HG03439 (cell line): Measurements from ENCODE around the gene LKAAEAR1.
"Not testable (repeated sequence)": the region's sequence is repeated elsewhere in the genome, so short reads cannot be mapped to it uniquely, and the experiment has no call there.

Source experiments
- ATAC-seq: cut with Tn5 transposase; IDR thresholded peaks from one replicate; pipeline ENCODE4 v1.9.1; 2021; ENCODE audit warnings: mild to moderate bottlenecking, moderate library complexity; ENCODE audit not compliant: unreplicated experiment

Gene LKAAEAR1, protein sequence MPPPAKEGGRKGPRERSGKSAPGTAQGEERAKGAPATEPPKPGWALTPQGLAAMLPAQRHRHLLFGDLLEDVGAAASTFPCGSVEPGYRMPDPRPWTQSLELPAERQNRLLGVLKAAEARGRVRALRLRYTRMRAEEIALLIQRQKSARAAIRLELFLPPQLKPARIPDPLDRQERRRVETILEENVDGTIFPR

DNA sequence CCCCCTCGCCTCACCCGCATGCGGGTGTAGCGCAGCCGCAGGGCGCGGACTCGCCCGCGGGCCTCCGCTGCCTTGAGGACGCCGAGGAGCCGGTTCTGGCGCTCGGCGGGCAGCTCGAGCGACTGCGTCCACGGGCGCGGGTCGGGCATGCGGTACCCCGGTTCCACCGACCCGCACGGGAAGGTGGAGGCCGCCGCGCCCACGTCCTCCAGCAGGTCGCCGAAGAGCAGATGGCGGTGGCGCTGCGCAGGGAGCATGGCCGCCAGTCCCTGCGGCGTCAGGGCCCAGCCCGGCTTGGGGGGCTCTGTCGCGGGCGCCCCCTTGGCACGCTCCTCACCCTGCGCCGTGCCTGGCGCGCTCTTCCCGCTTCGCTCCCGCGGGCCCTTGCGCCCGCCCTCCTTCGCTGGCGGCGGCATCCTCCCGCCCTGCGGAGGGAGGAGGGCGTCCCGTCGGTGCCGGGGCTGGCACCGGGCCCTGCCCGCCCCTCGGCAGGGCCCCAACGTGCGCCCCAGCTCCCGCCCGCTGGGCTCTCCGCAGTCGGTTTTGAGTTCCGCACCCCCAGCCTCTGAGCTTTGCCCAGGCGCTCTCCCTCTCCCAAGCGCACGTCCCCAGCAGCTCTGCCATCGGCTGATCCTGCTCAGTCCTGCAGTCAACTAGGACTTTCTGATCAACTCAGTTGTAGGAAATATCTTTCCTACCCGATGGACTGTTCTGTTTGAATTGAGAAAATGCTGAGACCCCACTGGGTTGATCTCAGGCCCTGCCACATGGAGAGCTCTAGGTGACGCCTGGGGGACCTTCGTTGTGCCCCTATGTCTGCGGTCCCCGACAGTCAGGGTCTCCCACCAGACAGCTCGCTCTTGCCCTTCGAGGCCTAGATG lies at the start of gene LKAAEAR1:
Gene LKAAEAR1, minus strand, starts transcription at position 595 of the 881 bp plus-strand sequence. Its CDS starts 179 bp downstream, at position 416.
- no peak for ATAC-seq

DNA sequence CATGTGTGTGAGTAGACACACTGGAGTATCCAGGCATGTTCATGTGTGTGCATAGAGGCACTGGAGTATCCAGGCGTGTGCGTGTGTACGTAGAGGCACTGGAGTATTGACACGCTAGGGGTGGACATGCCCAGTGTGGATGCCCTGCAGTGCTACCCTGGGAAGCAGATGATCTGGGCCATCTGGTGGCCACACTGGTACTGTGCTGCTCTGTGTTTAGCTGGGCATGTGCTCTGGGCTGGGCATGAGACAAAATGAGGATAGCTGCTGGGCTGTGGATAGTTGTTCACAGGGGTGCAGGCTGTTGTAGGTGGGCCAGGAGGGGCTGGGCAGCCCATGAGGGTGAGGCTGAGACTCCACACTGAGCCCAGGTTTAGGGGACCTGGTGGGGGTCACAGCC lies 47.2 kb upstream of the LKAAEAR1 start:
- no peak for ATAC-seq

DNA sequence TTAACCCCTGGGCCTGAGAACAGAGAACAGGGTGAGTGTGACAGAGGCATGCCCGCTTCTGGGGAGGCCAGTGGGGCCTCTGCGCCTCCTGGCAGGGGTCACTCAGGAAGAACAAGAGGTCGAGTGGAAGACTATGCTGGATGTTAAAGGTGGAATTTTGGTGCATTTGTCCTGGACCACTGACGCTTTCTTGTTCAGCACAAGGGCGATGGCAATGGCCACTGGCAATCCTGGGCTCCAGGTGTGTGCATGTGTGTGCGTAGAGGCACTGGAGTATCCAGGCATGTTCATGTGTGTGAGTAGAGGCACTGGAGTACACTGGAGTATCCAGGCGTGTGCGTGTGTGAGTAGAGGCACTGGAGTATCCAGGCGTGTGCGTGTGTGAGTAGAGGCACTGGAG lies 46.7 kb upstream of the LKAAEAR1 start:
- no peak for ATAC-seq

DNA sequence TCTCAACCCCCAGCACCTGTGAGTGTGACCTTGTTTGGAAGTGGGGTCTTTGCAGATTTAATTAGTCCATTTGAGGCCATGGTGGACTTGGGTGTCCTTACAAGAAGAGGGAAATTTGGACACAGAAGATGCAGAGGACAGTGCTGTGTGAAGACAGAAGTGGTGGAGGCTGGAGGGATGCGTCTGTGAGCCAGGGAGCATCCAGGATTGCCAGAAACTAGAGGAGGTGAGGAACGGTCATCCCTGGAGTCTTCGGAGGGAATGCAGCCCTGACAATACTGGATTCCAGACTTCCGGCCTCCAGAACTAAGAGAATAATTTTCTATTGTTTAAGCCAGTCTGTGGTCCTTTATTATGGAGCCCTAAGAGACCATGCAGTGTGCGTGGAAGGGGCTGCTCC lies 46.1 kb upstream of the LKAAEAR1 start:
- no peak for ATAC-seq

DNA sequence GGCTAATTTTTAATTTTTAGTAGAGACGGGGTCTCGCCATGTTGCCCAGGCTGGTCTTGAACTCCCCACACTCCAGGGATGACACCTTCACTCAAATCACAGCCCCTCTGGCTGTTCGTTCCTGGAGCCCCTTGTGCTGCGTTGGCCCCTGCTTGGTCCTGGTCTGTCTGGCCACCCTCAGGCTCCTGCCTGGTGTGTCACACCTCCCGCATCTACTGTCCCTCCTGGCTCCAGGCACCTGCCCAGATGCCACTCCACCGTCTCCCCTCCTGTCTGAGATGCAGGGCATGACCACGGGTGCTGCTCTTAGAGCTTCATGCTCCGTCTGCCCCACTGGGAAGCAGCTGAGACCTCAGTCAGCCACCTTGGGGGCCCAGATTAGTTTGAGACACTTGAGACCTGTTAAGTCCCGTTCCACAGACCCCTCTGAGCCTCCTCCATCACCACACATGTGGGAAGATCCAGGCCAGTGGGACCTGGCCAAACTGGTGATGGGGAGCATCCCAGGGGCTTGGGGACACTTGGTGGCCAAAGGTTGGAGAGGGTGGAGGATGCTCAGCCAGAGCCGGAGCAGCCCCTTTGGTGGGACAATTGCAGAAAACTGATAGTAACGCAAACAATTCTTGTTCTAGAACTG lies 45.1 kb upstream of the LKAAEAR1 start:
- ATAC-seq = no peak

DNA sequence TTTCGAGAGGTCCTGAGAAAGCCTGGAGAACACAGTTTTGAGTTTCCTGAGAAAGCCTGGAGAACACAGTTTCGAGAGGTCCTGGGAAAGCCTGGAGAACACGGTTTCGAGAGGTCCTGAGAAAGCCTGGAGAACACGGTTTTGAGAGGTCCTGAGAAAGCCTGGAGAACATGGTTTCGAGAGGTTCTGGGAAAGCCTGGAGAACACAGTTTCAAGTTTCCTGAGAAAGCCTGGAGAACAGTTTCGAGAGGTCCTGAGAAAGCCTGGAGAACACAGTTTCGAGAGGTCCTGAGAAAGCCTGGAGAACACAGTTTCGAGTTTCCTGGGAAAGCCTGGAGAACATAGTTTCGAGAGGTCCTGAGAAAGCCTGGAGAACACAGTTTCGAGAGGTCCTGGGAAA lies 39.3 kb upstream of the LKAAEAR1 start:
- ATAC-seq = not testable (repeated sequence)

DNA sequence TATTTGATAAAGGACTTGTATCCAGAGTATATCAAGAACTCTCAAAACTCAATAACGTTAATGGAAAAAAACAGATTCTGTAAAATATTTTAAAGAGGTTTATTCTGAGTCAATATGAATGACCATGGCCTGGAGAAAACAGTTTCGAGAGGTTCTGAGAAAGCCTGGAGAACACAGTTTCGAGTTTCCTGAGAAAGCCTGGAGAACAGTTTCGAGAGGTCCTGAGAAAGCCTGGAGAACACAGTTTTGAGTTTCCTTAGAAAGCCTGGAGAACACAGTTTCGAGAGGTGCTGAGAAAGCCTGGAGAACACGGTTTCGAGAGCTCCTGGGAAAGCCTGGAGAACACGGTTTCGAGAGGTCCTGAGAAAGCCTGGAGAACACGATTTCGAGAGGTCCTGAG lies 38.7 kb upstream of the LKAAEAR1 start:
- not testable (repeated sequence) for ATAC-seq

DNA sequence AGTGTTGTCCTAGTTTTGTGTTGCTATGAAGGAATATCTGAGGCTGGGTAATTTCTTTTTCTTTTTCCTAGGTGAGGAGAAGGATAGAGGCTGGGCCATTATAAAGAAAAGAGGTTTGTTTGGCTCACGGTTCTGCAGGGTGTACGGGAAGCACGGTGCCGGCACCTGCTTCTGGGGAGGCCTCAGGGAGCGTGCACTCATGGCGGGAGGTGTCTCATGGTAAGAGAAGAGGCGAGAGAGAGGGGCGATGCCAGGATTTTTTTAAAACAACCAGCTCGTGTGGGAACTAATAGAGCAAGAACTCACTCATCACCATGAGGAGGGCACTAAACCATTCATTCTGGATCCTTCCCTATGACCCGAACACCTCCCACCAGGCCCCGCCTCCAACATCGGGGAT lies 37.4 kb upstream of the LKAAEAR1 start:
- ATAC-seq = no peak

DNA sequence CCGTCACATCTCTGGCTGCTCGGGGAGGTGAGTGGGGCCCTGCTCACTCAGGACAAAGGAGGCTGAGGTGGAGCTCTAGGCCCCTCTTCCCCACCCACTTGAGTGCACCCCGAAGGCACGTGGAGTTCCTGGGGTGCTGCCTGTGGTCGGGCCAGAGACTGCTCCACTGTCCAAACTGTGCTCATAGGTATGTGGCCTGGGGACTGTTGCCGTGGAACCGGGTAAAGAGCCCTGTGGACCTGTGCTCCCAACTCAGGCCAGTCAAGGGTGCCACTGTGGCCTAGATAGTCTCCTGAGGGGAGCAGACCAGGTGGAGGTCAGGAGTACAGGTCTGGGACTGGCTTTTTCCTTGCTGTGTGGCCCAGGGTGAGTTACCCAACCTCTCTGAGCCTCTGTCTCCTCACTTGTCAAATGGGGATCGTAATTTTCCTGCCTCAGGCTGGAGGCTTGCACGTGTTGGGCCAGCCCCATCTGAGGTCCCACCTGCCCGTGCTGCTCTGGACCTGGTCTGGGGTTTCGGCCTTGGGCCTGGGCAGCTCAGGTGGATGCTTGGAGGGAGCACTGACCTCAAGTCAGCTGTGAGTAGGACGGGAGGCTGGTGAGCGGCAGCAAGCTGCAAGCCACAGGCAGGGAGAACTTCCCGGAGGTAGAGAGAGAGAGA lies 35.6 kb upstream of the LKAAEAR1 start:
- no peak for ATAC-seq

DNA sequence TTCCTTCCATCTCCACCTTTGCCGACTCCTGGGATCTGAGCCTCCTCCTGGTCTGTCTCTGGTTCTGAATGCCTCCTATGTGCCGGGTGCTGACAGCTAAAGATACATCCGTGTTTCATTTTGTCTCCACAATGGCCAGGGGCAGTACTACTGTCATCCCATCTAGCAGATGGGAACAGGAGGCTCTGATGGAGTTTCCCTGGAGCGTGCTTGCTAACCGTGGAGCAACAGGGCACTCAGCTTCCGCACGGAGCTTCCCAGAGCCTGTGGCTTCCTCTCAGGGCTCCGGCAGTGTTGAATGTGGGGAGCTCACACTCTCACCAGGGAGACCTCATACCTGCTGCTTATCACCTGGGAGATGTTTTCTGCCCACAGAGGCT lies 35.1 kb upstream of the LKAAEAR1 start:
- ATAC-seq = no peak

DNA sequence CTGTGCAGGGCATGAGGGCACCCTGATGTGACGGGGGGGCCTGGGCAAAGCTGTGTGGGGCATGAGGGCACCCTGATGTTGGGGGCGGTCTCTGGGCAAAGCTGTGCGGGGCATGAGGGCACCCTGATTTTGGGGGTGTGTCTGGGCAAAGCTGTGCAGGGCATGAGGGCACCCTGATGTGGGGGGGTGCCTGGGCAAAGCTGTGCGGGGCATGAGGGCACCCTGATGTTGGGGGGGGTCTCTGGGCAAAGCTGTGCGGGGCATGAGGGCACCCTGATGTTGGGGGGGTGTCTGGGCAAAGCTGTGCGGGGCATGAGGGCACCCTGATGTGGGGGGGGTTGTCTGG lies 33.2 kb upstream of the LKAAEAR1 start:
- not testable (repeated sequence) for ATAC-seq

DNA sequence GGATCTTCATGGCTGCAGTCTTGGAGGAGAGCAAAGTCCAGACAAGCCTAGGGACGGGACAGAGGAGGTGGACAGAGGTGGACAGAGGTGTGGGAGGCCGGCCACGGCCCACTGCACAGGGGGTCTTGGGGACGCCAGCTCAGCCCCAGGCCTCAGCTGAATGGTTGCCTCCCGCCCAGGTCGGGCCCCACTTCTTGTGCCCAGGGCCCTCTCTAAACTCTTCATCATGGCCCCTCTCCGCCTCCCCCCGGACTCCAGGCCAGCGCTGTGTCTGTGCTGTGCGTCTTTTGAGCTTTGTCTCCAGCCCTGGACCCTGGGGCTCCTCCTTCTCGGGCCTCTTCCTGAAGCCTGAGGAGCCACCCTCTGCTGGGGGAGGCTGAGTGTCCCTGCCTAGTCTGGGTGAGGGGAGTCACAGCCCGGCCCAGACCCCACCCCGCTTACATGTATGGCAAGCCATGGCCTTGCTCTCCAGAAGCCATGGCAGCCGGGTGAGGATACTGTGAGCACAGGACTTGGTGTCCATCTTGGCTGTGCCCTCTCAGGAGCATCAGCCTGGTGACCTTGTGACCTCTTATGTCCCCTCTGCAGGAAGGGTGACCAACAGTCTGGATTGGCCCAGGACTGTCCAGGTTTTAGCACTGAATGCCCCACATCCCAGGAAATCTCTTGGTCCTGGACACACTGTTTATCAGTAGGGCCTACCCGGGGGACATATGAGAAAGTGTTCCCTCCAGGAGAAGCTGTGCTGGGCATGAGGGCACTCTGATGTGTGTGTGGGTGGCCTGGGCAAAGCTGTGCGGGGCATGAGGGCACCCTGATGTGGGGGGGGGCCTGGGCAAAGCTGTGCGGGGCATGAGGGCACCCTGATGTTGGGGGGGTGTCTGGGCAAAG lies 32.6 kb upstream of the LKAAEAR1 start:
- no peak for ATAC-seq

DNA sequence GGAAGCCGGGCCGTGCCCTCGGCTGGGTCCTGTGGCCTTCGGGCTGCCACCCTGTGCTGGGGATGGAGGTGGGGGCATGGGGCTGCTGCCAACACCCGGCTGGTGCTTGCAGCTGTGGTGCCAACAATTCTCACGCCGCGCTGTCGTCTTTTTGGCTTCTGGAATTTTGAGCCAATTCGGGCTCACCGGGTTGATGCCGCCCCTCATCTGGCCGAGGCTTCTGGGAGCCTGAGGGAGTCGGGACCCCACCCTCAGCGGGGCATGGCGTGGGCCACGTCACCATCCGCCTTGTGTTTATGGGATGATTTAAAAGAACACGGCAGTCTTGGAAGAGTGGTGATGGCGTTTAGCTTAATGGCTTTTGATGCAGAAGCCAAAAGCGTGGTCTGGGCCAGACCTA lies 31.8 kb upstream of the LKAAEAR1 start:
- ATAC-seq = no peak

DNA sequence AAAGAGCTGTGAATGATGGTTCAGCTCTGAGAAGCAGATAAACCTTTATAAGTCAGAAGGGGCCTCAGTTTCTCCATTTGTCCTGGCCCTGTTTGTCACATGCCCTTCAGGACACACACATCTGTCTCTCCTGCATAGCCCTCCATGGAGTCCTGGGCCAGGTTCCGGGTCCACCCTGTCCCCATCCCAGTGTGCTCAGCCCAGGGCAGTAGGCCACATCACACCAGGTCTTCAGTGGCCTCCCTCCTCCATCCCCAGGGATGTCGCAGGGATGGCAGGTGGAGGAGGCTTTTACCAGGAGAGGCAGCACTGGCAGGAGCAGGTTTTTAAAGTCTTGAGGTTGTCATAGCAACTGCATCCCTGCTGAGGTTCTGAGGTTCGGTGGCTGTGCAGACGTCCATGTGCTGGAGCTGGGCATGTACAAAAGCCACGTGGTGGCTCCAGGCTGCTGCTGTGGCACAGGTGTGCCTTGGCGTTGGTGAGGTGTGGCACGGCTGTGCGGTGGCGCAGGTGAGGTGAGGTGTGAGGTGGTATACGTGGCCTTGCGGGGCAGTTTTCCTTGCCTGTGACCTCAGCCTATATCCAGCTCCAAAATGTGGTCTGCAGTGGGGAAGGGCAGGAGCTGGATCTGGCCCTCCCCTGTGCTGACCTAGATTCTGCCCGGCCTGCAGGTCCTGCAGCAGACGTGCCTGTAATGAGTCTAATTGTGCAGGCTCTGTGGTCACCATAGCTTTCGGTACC lies 31.1 kb upstream of the LKAAEAR1 start:
- no peak for ATAC-seq

DNA sequence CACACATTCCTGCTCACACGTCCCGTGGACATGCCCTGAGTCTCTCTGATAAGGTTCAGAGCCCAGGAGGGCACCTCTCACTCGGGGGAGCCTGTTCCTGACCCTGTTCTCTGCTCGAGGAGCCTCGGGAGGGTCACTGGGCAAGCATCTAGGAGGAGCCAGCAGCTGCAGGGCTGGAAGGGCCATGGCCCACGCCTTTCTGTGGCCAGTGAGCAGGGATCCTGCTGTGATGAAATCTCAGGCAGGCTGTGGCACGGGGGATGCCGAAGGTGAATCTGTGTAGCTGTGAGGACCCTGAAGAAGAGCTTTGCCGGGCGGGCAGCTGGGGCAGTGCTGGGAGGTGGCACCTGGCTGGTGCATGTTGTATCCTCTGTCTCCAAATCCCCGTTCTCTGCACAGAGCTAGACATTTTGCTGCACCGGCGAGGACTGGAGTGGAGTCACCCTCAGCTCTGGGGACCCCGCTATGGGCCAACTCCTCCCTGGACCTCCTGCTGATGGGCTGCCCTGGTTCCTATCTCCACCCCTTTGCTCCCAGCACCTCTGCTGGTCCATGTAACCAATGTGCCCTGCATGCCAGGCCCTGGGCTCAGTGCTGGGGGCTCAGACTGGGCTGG lies 30.3 kb upstream of the LKAAEAR1 start:
- ATAC-seq = no peak

DNA sequence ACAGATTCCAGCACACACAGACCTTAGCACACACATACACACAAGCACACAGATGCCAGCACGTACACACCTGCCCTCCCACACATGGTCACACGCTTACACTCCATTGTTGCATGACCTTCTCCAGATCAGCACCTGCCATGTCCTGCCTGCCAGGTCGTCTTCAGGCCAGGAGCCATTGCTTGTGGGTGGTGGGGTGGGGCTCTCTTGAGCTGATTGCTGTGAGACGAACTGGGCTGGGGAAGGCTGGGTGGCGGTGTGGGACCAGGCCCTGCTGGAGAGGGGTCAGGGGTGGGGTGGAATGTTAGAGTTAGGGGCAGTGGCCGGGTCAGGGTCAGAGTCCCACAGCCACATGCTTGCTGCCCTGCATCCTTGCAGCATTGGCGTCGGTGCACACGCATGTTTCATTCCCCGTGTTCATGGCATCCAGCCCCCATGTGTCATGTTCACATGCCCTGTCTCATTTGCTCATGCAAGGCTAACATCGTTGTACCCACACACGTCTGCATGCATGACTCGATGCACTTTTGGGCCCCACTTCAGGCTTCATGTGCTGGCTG lies 29.7 kb upstream of the LKAAEAR1 start:
- no peak for ATAC-seq

DNA sequence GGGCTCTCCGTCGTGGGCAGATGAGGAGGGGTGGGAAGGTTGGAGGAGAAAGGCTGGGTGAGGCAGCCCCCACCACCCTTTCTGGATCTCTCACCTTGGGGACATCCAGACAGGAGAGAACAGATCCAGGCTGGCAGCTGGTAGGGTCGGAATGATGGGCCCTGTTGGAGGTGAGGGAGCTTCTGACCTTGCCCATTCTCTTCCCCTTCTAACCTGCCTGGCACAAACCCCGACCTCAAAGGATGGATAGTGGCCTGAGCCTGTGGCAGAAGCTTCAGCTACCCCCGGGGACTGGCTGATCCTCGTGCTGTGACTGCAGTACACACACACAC lies 29.2 kb upstream of the LKAAEAR1 start:
- ATAC-seq = no peak

DNA sequence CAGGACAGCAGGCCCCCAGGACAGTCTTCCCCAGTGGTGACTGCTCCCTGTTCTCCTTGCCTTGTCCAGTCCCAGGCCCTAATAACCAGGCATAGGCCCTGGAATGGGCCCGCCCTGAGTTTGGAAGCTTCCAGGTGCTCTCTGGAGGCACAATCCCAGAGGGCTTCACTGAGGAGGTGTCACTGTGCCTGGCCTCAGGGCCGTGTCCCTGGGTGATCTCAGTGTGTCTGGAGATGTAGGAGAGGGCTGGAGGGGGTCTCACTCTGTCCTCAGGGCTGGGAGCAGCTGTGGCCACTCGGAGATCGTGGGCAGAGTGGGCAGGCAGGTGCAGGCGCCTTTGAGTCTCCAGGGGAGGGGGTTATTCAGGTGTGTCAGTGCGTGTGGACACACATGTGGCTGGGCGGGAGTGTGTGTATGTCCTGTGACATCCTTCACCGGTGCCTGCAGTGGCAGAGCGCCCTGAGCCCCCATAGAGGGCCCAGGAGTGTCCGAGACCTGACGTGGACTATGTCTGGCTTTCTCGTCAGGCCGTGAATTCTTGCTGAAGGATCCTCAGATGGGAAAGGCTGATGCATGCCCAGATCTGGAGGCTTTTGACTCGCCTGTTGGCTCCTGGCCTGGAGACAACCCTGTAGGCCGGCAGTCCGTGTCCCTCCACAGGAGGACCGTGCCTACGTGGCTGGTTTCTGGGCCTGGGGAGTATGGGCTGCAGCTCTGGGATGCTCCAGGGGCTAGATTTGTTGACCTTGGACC lies 28.7 kb upstream of the LKAAEAR1 start:
- no peak for ATAC-seq
